GM18909 (cell line): Measurements from ENCODE around the gene TMEM151A.
"Not testable (repeated sequence)": the region's sequence is repeated elsewhere in the genome, so short reads cannot be mapped to it uniquely, and the experiment has no call there.

Source experiments
- ATAC-seq: cut with Tn5 transposase; IDR thresholded peaks from one replicate; pipeline ENCODE4 v1.9.1; 2021; ENCODE audit warnings: mild to moderate bottlenecking; ENCODE audit not compliant: unreplicated experiment, poor library complexity

The TMEM151A gene

GRCh38 chr11:66291706-66292542 lies at the start of gene TMEM151A:
Gene TMEM151A, plus strand, starts transcription at chr11:66291894. Its CDS starts 120 bp downstream, at chr11:66292014.
- ATAC-seq = no peak

DNA sequence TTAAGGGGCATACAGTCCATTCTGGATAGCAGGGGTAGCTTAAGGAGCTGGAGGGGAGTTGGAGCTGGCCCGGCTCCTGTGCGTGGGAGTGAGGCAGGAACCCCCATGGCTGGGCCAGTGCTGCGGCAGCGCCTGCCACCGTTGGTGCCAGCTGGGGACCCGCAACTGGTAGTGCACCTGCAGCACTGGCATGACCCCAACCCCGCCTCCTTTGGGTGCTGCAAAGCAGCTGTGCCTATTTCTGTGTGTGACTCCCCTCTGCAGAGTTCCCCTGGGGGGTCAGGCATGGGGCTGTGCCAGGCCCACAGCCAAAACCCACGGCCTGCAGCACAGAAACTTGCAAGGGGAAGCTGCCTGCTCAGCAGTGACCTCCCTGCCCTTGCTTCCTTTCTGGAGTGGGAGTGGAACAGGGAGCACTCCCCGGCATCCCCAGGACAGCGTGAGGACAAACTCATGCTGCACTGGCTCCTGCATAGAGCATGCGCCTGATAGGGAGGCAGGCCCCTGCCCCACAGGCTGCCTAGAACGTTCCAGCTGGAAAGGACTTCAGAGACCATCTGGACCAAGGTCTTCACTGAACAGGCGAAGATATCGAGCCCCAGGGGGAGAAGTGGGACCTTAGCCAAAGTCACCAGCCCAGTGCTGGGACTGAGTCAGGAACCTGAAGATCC lies 49.5 kb upstream of the TMEM151A start:
- no peak for ATAC-seq

DNA sequence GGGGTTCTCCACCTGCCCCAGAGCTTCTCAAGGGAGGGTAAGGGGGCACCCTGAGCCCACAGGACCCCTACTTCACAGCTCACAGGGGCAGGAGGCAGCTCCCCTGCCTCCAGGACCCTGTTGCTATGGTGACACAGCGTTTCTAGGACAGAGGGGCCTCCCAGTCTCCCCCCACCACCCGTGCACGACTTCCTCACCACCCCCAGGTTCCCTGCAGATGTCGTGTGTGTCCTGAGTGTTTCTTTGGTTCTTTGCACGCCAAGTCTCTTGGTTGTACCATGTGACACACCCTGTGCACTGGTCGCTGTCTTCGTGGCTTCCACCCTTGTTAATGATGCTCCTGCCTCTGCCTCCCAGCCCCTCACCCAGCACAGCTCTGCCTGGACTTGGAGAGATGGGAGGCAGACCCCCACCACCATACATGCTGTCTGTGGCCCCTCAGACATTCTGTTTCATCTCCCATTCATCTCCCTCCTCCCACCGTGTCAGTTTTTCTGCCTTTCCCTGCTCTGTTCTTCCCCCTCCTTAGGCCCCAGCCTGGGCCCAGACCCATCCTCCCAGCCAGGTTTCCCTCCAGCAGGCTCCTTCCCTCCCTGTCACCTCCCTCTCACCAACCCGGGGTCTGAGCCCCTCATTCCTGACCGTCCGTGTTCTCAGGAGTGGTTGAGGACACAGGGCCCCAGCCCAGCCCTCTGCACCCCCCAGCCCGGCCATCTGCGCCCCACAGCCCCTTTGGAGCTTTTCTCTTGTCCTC lies 47.7 kb upstream of the TMEM151A start:
- ATAC-seq = no peak

GRCh38 chr11:66247295-66247694 lies 44.4 kb upstream of the TMEM151A start:
- no peak for ATAC-seq

DNA sequence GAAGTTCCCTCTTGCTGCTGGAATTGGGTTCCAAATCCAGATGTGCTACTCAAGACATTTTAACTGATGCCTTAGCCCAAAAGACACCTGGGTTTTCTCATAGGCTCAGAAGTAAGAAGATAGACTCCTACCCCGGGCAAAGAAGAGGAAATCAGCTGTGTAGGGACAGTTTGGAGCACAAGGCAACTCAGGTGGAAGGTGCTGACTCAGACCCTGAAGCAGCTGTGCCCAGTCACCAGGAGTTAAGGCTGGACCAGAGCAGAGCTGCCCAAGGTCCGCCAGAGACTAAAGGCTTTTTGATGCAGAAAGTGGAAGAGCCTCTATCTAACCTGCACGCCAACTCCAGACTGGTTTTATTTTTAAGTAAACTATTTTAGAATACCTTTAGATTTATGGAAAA lies 43.9 kb upstream of the TMEM151A start:
- ATAC-seq = no peak

DNA sequence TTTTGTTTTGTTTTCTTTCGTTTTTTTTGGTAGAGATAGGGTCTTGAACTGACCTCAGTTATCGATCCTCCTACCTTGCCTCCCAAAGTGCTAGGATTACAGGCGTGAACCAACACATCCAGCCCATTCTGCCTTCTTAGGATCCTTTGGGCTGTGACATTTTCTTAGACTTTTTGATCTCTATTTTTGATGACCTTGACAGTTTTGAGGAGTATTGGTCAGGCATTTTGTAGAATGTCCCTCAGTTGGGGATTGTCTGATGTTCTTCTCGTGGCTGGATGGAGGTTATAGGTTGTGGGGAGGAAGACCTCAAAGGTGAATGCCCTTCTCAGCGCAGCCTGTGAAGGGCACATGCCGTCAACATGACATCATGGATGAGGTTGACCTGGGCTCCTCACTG lies 42.8 kb upstream of the TMEM151A start:
- no peak for ATAC-seq

DNA sequence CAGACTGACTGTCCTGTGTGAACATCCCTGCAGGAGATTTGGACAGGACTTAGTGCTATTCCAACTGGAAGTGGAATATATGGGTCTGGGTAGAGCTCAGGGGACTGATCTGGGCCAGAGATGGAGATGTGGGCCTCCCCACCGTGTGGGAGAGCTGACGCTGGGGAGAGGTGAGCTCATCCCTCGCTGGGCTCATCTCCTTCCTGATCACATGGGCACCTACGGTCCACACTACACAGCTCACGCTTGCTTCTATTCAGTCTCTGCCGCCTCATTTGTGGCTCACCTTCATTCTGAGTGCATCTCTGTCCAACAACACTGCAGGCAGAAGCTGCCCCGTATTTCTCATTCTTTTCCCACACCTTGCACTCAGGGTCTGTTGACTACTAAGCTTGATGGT lies 39.9 kb upstream of the TMEM151A start:
- ATAC-seq = no peak

GRCh38 chr11:66253081-66253480 lies 38.6 kb upstream of the TMEM151A start:
- ATAC-seq = not testable (repeated sequence)

- no peak for ATAC-seq
Observed at GRCh38 chr11:66258473-66258893, 33.2 kb upstream of the TMEM151A start.

DNA sequence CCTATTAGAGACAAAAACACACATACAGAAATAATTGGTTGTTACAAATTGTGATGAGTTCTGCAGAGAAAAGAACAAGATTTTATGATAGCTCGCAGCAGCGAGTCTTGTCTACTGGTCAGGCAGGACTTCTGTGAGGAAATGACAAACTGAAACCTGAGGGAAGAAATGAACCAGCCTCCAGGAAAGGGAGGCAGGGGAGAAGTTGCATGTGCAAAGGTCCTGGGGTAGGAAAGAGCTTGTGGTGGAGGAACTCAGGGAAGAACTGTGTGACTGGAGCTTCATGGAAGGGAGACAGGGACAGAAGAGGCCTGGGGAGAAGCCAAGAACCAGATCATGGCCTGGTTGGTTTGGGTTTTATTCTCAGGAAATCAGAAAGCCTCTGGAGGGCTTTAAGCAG lies 32.5 kb upstream of the TMEM151A start:
- ATAC-seq = no peak

GRCh38 chr11:66259956-66260355 lies 31.7 kb upstream of the TMEM151A start:
- no peak for ATAC-seq

- ATAC-seq = no peak
Observed at GRCh38 chr11:66261578-66261977, 30.1 kb upstream of the TMEM151A start.

GRCh38 chr11:66262191-66262590 lies 29.5 kb upstream of the TMEM151A start:
- no peak for ATAC-seq

DNA sequence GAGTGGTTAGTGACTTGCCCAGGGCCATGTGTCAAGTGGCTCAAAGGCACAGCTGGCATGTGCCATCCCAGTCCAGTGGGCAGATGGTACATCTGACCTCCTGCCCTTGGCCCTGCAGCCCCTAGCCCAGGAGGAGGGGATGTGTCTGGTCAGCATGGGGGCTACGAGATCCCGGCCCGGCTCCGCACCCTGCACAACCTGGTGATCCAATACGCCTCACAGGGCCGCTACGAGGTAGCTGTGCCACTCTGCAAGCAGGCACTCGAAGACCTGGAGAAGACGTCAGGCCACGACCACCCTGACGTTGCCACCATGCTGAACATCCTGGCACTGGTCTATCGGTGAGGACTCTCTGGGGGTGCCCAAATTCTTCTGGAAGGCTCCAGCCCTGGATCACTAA lies 29.0 kb upstream of the TMEM151A start:
- ATAC-seq = no peak

DNA sequence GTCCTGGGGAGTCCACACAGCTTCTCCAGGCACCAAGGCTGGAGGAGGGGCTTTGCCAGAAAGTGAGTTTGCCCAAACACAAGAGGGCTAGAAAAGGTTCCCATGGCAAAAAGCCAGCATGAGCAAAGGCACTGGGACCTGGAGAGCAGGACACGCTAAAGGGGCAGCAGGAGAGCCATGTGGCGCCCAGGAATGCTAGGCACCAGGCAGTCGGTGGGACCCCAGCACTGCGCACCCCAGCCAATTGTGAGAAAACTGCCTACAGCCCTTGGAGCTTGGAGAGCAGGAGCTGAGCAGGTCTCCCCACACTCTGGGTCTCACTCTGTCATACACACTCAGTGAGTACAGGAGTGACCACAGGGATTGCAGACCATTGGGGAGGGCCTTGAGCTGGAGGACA lies 28.5 kb upstream of the TMEM151A start:
- no peak for ATAC-seq

DNA sequence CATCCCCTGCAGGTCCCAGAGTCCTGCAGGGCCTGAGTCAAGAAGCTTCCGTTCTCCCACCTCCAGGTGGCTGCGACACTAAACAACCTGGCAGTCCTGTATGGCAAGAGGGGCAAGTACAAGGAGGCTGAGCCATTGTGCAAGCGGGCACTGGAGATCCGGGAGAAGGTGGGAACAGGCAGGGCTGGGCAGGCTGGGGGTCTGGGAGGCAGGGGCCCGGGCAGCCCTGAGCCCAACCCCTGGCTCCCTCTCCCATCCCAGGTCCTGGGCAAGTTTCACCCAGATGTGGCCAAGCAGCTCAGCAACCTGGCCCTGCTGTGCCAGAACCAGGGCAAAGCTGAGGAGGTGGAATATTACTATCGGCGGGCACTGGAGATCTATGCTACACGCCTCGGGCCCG lies 27.9 kb upstream of the TMEM151A start:
- ATAC-seq = no peak

DNA sequence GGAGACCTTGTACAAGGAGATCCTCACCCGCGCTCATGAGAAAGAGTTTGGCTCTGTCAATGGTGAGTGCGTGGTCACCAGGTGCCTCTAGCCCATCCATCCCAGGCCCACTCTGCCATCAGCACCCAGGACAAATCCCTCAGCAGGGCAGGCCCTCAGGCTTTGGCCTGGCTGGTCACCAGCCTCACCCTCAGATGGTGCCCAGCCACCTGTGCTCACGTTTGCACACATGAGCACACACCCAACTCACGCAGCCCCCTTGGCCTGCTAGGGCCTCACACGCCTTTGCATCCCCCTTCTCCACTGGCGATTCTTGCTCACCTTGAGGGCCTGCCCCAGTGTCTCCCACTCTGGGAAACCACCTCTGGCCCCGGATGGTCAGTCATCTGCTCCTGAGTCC lies 27.3 kb upstream of the TMEM151A start:
- ATAC-seq = no peak

GRCh38 chr11:66264914-66265313 lies 26.8 kb upstream of the TMEM151A start:
- ATAC-seq = no peak

- no peak for ATAC-seq
Observed at GRCh38 chr11:66265531-66266377, 25.9 kb upstream of the TMEM151A start.

GRCh38 chr11:66266378-66267038 lies 25.2 kb upstream of the TMEM151A start:
- no peak for ATAC-seq
